Gastrocnemius medialis (tissue), 4 donors: Measurements from ENCODE around the gene CNPY3. TPM values are rescaled to one million over a fixed set of nuclear protein-coding genes. Genes with fewer than 3 reads are reported as not detected.
A peak's percentile ranks its signal among the peaks of the same experiment; 100 is the strongest.

Experiments used
- ATAC-seq, 2 donors: fragments of 150-250 bp; one replicate each; pipeline ENCODE4 v1.9.1; 2016
- DNase-seq, 2 donors: peaks; one replicate each; pipeline ENCODE4 v3.0.0-alpha.2; 2019
- H3K27ac ChIP-seq, 4 donors: fragments of 200-600 bp; sonication (generic); 1 replicate in 1 of 4; 2 replicates in 3 of 4; pipeline ENCODE4 v1.5.1; 2016 to 2018; ENCODE audit warnings: mild to moderate bottlenecking in 2 of 4, moderate library complexity in 1 of 4
- H3K27me3 ChIP-seq, 3 donors: fragments of 200-600 bp; sonication (generic) in 2 of 3; 1 replicate in 1 of 3; 2 replicates in 2 of 3; pipeline versions ENCODE4 v1.5.1 to v1.6.0; 2016 to 2019; ENCODE audit warnings: mild to moderate bottlenecking in 1 of 3, moderate library complexity in 1 of 3
- H3K36me3 ChIP-seq, 2 donors: fragments of 200-600 bp; sonication (generic) in 1 of 2; one replicate each; pipeline ENCODE4 v1.5.1; 2017 to 2018
- H3K4me1 ChIP-seq, 2 donors: fragments of 200-600 bp; sonication (generic) in 1 of 2; one replicate each; pipeline ENCODE4 v1.5.1; 2016 to 2017; ENCODE audit warnings: mild to moderate bottlenecking in 2 of 2
- H3K4me3 ChIP-seq, 4 donors: fragments of 200-600 bp; sonication (generic) in 3 of 4; 1 replicate in 1 of 4; 2 replicates in 3 of 4; pipeline ENCODE4 v1.5.1; 2016 to 2019; ENCODE audit warnings: mild to moderate bottlenecking in 2 of 4
- H3K9me3 ChIP-seq, 3 donors: fragments of 200-600 bp; sonication (generic) in 2 of 3; 1 replicate in 1 of 3; 2 replicates in 2 of 3; pipeline ENCODE4 v1.5.1; 2016 to 2019
- CTCF ChIP-seq, 5 experiments: fragments of 450-650 bp in 3 of 5; fragments of 200-600 bp in 2 of 5; sonication (generic) in 2 of 5; IDR thresholded peaks in 4 of 5; conservative IDR thresholded peaks in 1 of 5; 1 replicate in 4 of 5; 2 replicates in 1 of 5; pipeline ENCODE4 v1.5.1; 2016 to 2019; ENCODE audit warnings: antibody characterized with exemption in 5 of 5, mild to moderate bottlenecking in 3 of 5, moderate library complexity in 3 of 5
- POLR2A ChIP-seq, 2 donors: fragments of 450-650 bp; IDR thresholded peaks; one replicate each; pipeline ENCODE4 v1.6.1; 2017; ENCODE audit warnings: antibody characterized with exemption in 2 of 2, mild to moderate bottlenecking in 2 of 2, moderate library complexity in 2 of 2
- in situ Hi-C, 4 donors: fragments of 200-750 bp; cut with MboI; loops; one replicate each; pipeline versions ENCODE4 v1.15.0 to v1.8.0; 2017; ENCODE audit warnings: low sequenced_read_pairs in 4 of 4
- intact Hi-C: fragments of 100-400 bp; cut with DNase I; formaldehyde crosslinking; loops from one replicate; pipeline ENCODE4 v1.15.1; 2023; ENCODE audit warnings: low total_unique reads
- total RNA-seq, 4 donors: library from RNA; depleted of rRNA; stranded (reverse); fragments of >200 nt; gene quantifications; one replicate each; pipeline versions ENCODE4 v1.1.0 to v1.2.3, GENCODE V29; 2016

CNPY3 gene
- total RNA-seq, 4 donors from 2014 or later: 7.1 to 13.5 (median 9.3) TPM

- DNase-seq (no peak), ATAC-seq (no peak)
- H3K9me3 ChIP-seq: no peaks in the 10 kb centered on the region
- H3K4me1 ChIP-seq: peaks cover 41 to 47% of the 10 kb centered on the region in 2 donors
- H3K36me3 ChIP-seq: no peaks in the 10 kb centered on the region
- H3K27ac ChIP-seq: no peak overlapping the region
- in situ Hi-C loops (no loop called here), intact Hi-C loops (no loop called here)
- TF ChIP-seq POLR2A (IDR thresholded peaks at IDR 0.05): no peak
- TF ChIP-seq CTCF (IDR thresholded peaks at IDR 0.05 in 4 of 5, conservative IDR thresholded peaks at IDR 0.05 in 1 of 5): no peak
- no peaks in the 10 kb centered on the region for H3K27me3 ChIP-seq
- H3K4me3 ChIP-seq: no peak overlapping the region
Measured at GRCh38 chr6:42981836-42982235, 52.6 kb downstream of the CNPY3 start.

GRCh38 chr6:42984001-42984923 lies 55.0 kb downstream of the CNPY3 start, which contains the start of gene PPP2R5D:
TSS of gene PPP2R5D (plus strand) at chr6:42984570. CDS start at chr6:42984678, 108 bp downstream.
- DNase-seq (peak; percentile 98 to 99), ATAC-seq (peak; percentile 98 to 100)
- Histone ChIP-seq H3K27ac (peak within 1 kb of the TSS; percentile 85 to 95 (median 90)), H3K27me3 (no peaks in the 10 kb centered on the region), H3K36me3 (peaks cover 0 to 4% of the 10 kb centered on the region in 2 donors), H3K4me3 (peak within 1 kb of the TSS; percentile 83 to 89 (median 86)), H3K9me3 (no peaks in the 10 kb centered on the region), H3K4me1 (peaks cover 39 to 49% of the 10 kb centered on the region in 2 donors)
- in situ Hi-C loops: no loop called here
- intact Hi-C loops: loop anchor here (2.0 kb wide), 3 partner anchors 29 to 71 kb away; partner anchors contain the start of genes CNPY3 and MEA1
- TF ChIP-seq POLR2A (IDR thresholded peaks at IDR 0.05) (peak; percentile 72 to 80), CTCF (IDR thresholded peaks at IDR 0.05 in 4 of 5, conservative IDR thresholded peaks at IDR 0.05 in 1 of 5) (peak in 1 of 5 experiments; percentile 8)

- peak; percentile 3 to 5 for ATAC-seq
Measured at GRCh38 chr6:42984924-42985475, 55.7 kb downstream of the CNPY3 start.

More at GRCh38 chr6:42984924-42985475, 55.7 kb downstream of the CNPY3 start:
- H3K36me3 ChIP-seq: peaks cover 0 to 11% of the 10 kb centered on the region in 2 donors
- H3K9me3 ChIP-seq: no peaks in the 10 kb centered on the region
- peak overlapping the region; percentile 85 to 95 (median 90) for H3K27ac ChIP-seq
- in situ Hi-C loops: no loop called here
- no peak for TF ChIP-seq POLR2A (IDR thresholded peaks at IDR 0.05)
- TF ChIP-seq CTCF (IDR thresholded peaks at IDR 0.05 in 4 of 5, conservative IDR thresholded peaks at IDR 0.05 in 1 of 5): no peak
- H3K4me1 ChIP-seq: peaks cover 34 to 41% of the 10 kb centered on the region in 2 donors
- peak overlapping the region; percentile 83 to 89 (median 86) for H3K4me3 ChIP-seq
- no peak for DNase-seq
- H3K27me3 ChIP-seq: no peaks in the 10 kb centered on the region
- intact Hi-C loops: loop anchor here (2.0 kb wide), 3 partner anchors 28 to 70 kb away; partner anchors contain the start of genes CNPY3 and MEA1
